ENCODE measurements around the gene CGNL1. TPM values are rescaled to one million over a fixed set of nuclear protein-coding genes. Genes with fewer than 3 reads are reported as not detected.

Gene CGNL1
- polyA plus RNA-seq, 1 donor = 5.4 TPM

- no peak for DNase-seq
These were observed 49.5 kb downstream of the CGNL1 start for GRCh38 chr15:57425842-57426241.

- DNase-seq = no peak
These were observed 51.1 kb downstream of the CGNL1 start for GRCh38 chr15:57427367-57427821.

- DNase-seq = no peak
These were observed 55.9 kb downstream of the CGNL1 start for GRCh38 chr15:57432141-57432741.

GRCh38 chr15:57436166-57436565, 59.9 kb downstream of the CGNL1 start:
- no peak for DNase-seq

DNA sequence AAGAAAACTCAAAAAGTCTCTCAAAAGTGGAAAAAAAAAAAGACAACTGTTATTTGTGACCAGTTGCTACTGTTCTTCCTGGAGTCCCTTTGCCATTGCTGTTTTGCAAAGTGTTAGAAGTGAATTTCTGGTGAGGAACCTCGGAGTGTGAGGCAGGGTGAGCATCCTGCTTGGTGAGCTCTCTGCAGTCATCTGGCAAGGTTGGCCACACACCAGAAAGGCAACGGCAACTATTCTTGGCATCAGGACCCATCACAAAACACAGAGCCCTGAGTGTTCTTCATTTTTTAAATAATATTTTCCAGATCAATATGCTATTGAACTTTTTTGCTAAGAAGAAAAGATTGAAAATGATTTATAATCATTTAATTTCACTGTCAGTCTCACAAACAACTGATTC, 60.7 kb downstream of the CGNL1 start:
- no peak for DNase-seq

DNA sequence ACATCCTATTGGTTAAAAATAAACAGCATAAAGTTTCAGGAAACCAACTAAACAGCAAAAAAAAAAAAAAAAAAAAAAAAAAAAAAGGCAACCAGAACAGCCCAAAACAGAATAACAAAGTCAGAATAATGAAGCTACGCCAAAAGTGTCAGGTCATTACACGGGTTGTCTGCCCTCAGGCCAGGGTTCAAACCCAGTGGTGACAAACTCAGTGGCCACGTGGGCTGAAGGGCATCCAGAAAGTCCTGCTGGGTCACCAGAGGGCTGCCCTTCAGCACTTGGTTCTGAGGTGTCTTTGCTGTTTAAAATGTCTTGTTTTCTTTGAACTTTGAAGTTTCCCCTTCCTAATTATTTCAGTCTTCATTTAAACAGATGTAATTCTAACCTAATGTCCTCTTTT, 61.3 kb downstream of the CGNL1 start:
- DNase-seq = no peak

DNA sequence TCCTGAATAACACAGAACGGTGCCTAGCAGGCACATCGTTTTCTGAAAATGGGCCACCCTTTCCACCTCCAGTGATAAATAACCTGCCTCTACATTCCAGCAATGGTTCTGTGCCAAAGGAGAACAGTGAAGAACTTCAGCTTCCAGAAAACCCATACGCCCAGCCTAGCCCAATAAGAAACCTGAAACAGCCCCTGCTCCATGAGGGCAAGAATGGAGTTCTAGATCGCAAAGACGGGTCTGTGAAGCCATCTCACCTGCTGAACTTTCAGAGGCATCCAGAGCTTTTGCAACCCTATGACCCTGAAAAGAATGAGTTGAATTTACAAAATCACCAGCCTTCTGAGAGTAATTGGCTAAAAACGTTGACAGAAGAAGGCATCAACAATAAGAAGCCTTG, 61.9 kb downstream of the CGNL1 start:
- no peak for DNase-seq

DNA sequence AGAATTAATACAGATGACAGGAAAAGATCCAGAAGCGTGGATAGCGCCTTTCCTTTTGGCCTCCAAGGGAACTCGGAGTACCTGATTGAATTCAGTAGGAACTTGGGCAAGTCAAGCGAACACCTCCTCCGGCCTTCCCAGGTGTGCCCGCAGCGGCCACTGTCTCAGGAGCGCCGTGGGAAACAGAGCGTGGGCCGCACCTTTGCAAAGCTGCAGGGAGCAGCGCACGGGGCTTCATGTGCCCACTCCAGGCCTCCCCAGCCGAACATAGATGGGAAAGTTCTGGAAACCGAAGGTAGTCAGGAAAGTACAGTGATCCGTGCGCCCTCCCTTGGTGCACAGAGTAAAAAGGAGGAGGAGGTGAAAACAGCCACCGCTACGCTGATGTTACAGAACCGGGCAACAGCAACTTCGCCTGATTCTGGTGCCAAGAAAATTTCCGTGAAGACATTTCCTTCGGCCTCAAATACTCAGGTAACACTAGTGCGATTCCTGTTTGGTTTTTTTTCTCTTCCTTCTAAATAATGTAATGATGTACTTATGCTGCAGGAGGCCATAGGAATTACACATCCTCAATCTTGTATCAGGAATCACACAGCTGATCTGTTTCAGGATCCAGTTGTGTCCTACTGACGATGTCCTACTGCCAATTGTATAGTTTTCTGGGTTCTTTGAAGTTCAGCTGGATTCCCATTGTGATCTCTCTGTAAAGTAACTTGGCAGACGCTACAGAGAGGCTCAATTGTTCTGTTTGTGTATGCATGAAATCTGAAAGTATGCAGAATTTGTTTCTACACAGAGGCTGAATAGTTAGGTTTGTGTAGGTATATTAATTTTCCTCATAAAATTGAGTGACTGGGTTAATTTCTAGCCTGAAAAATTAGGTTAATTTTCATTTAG, 63.1 kb downstream of the CGNL1 start:
- no peak for DNase-seq

DNA sequence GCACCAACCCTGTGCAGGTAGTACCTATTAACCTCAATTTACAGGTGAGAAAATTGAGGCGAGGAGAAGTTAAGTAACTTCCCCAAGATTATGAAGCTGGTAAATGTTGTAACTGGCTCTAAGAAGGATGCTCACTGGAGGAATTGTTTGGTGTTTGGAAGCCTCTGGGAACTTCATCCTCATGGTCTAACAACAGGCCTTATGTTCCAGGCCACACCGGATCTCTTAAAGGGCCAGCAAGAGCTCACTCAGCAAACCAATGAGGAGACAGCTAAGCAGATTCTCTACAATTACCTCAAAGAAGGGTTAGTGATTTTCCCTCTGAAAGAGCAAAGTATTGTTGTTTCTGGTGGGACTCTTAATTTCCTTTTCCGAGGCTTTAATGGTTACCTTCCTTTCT, 63.9 kb downstream of the CGNL1 start:
- DNase-seq = no peak

GRCh38 chr15:57440799-57441198, 64.5 kb downstream of the CGNL1 start:
- DNase-seq = no peak

DNA sequence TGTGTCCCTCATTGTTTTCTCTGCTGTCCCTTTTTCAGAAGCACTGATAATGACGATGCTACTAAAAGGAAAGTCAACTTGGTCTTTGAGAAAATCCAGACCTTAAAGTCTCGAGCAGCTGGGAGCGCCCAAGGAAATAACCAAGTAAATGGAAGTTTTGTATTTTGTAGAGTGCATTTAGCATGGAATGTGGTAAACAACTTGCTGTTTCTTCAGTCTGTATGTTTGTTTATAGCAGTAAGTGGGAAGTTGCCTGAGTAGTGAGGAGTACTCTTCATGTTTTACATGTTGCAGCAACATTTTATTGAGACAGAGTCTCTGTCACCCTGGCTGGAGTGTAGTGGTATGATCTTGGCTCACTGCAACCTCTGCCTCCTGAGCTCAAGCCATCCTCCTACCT, 66.0 kb downstream of the CGNL1 start:
- no peak for DNase-seq

DNA sequence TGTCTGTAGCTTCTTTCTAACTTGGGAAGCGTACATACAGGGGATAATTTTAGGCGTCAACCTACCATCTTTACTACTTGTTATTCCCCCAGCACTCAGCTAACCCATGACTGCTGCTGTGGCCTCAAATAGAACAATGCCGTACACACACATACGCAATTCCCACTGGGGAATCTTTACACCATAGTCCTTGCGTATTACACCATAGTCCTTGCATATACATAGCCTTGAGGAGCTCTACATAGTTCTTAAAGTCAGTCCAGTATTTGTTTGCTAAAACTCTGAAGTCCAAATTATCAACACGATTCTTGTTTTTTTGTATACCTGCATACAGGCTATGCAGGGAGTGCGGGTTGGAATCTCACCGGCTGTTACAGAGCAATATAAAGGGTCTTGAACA, 67.2 kb downstream of the CGNL1 start:
- no peak for DNase-seq

DNA sequence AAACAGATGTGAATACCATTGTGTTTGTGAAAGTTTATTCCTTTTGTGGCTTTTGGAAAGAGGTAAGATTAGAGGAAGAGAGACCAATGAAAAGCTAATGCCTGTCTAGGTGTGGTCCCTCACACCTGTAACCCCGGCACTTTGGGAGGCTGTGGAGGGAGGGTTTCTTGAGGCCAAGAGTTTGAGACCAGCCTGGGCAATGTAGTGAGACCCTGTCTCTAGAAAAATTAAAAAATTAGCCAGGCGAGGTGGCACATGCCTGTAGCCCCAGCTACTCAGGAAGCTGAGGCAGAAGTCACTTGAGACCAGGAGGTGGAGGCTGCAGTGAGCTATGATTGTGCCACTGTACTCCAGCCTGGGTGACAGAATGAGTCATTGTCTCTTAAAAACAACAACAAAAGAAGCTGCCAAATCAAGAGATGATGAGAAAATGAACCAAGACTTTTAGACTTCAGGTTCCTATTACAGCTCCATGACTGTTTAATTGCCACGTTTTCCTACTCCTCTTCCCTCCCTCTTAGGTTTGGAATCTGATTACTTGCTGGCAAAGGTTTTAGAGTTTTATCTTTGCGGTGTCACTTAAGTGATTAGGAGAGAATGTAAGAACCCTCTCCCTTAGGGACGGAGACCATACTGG, 68.7 kb downstream of the CGNL1 start:
- DNase-seq = no peak

GRCh38 chr15:57445872-57446271, 69.6 kb downstream of the CGNL1 start:
- DNase-seq = no peak

DNA sequence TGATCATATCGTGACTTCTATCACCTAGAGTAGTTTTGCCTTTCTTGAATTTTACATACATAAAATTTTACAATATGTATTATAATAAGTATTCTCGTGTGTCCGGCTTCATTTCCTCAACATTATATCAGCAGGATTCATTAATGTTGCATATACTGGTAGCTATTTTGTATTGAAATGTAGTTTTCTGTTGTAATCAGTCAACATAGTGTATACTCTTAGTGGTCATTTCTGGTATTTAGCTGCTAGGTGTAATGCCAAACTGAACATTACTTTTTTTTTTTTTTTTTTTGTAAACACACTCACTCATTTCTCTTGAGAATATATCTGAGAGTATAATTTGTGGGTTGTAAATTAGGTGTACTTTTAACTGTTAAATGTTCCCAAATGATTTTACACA, 70.1 kb downstream of the CGNL1 start:
- DNase-seq = no peak

GRCh38 chr15:57451555-57451954, 75.2 kb downstream of the CGNL1 start:
- DNase-seq = no peak

GRCh38 chr15:57452090-57452754, 75.9 kb downstream of the CGNL1 start:
- no peak for DNase-seq

GRCh38 chr15:57455929-57456328, 79.6 kb downstream of the CGNL1 start:
- DNase-seq = no peak

DNA sequence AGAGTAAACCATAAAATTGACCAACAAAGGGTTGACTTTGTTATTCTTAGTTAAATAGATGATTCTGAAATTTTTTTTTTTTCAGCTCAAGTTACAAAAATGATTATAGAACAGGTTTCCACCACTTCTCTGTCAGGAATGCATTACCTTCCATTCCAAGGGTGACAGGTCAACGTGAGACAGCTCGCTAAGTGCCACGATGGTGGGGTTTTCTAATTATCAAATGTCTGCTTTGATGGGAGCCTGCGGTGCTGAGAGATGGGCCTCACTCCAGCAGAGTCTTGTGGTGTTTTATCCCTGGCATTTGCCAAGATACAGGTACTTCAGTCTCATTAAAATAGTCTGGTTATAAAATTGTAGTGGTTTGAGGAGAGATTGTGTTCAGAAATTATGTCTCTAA, 80.3 kb downstream of the CGNL1 start:
- no peak for DNase-seq

- DNase-seq = no peak
These were observed 81.4 kb downstream of the CGNL1 start for GRCh38 chr15:57457726-57458125.

DNA sequence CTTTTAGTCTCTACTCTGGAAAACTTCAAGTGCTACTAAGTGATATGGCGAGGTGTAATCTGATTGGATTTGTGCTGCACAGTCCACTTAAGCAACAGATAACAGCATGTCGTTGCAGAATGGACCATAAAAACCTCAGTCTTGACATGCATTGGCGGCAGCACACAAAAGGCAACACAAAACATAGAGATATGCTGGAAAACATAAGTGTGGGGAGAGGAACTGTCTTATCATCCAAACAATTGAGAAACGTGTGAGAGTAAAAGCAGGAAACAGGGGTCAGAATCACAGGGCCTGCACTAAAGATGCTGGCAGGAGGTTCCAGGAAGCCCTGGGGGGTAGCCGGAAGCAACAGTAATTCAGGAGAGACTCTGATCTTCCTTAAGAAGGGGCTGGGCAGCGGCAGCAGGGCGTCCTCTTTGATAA, 82.1 kb downstream of the CGNL1 start:
- no peak for DNase-seq

DNA sequence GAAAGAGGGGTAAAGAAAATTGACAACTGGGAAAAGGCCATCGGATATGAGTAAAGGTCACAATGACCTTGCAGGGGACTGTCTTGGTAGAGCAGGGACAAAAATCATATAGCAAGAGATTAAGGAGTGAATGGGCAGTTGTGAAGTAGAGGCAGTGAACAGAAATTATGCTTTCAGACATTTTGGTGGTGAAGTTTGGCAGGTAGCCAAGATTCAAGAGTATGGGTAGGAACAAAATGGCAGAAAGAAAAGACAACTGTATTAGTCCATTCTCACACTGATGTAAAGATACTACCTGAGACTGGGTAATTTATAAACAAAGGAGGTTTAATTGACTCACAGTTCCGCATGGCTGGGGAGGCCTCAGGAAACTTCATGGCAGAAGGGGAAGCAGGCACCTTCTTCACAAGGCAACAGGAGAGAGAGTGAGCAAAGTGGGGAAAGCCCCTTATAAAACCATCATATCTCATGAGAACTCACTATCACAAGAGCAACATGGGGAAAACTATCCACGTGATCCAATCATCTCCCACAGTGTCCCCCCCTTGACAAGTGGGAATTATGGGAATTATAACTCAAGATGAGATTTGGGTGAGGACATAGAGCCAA, 84.0 kb downstream of the CGNL1 start:
- no peak for DNase-seq

DNA sequence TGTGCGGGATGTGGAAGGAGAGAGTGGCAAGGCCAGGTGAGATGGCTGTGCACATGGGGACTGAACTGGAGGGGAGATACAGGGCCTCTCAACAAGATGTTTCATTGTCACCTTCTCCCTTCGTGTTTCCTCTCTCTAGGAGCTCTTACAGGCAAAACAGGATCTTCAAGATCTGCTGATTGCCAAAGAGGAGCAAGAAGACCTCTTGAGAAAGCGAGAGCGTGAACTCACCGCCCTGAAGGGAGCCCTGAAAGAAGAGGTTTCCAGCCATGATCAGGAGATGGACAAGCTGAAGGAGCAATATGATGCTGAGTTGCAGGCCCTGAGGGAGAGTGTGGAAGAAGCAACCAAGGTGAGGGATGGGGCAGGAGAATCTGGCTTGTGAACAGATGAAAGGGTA, 85.2 kb downstream of the CGNL1 start:
- DNase-seq = no peak

Measured in hindlimb muscle (tissue), 1 donor.